ENCODE measurements around the gene UNC93A. TPM values are rescaled to one million over a fixed set of nuclear protein-coding genes. Genes with fewer than 3 reads are reported as not detected.
"Not testable (repeated sequence)": the region's sequence is repeated elsewhere in the genome, so short reads cannot be mapped to it uniquely, and the experiment has no call there.

UNC93A gene
- total RNA-seq, 4 donors from 2014 or later: 38.0 to 111 (median 76.1) TPM

DNA sequence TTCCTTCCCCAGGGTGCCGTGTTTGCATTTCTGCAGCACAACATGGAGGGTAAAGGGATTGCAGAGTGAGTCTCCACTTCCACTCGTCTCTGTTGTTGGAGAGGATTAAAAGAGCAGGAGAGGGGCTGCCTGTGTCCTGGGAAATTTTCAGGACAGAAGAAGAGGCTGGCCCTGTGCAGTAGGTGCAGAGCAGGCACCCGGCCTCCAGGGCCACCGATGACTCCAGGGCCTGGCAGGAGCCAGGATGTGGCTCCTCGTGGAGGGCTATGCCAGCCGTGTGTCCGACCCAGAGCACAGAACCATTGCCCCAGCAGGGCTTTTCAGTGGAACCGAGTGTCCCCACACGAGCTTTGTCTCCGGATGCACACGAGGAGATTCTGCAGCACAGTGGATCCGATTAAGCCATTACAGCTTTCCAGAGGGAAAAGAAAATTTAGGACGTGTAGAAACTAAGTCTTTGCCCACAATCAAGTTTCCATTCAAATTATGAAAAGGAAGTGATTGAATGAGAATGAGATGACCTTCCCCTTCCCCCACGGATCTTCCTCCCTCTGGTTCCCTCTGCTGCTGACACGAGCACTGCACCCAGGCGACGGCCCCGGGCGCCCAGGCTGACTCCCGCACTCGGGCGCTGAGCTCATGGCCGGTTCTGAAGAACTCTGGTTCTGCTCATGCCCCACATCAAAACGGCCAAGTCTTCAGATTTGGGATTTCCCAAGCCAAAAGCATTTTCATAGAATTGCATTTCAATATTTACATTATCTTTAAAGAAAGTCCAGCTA is 43.1 kb upstream of the UNC93A start:
- no peak for DNase-seq (ENCODE audit: low spot score in 2 of 2)
- no peak overlapping the region for H3K4me3 ChIP-seq (ENCODE audit: low read depth, poor library complexity, severe bottlenecking)
- no peak for TF ChIP-seq POLR2A (IDR thresholded peaks at IDR 0.05)
- TF ChIP-seq, protein P1, sequence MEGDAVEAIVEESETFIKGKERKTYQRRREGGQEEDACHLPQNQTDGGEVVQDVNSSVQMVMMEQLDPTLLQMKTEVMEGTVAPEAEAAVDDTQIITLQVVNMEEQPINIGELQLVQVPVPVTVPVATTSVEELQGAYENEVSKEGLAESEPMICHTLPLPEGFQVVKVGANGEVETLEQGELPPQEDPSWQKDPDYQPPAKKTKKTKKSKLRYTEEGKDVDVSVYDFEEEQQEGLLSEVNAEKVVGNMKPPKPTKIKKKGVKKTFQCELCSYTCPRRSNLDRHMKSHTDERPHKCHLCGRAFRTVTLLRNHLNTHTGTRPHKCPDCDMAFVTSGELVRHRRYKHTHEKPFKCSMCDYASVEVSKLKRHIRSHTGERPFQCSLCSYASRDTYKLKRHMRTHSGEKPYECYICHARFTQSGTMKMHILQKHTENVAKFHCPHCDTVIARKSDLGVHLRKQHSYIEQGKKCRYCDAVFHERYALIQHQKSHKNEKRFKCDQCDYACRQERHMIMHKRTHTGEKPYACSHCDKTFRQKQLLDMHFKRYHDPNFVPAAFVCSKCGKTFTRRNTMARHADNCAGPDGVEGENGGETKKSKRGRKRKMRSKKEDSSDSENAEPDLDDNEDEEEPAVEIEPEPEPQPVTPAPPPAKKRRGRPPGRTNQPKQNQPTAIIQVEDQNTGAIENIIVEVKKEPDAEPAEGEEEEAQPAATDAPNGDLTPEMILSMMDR (IDR thresholded peaks at IDR 0.05): no peak
- WGBS, 2 donors: 73 to 74% methylated on average over 21 to 24 of the region's 24 CpGs
- intact Hi-C loops (cut with DNase I; ENCODE audit: low total_unique reads): no loop called here

DNA sequence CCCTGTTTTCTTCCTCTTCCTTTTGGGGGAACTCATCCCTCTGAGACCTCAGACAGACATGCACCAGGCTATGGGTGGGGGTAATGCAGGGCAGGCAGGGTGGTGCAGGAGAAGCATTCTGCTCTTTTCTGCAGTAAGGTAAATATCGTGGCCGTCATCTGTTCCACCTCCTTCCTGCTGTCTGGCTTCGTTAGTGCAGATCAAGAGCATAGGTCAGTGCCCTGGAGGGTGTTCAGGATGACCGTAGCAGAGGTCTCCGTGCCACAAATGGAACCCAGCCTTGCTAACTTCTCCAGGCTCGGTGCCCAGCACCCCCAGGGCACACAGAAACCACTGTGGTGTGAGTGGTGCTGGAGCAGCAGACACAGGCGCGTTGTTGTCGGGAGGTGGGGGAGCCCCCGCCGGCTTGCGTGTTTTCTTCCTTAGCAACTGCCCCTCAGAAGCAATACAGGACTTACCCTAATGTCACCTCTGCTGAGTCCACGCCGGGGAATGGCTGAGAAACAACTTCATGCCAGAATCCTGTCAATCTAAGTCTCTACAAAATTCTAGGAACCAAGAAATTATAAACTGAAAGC is 42.1 kb upstream of the UNC93A start:
- H3K4me3 ChIP-seq (ENCODE audit: low read depth, poor library complexity, severe bottlenecking); DNase-seq (ENCODE audit: low spot score in 2 of 2); intact Hi-C loops (cut with DNase I; ENCODE audit: low total_unique reads): not testable (repeated sequence)
- WGBS, 2 donors: 56 to 62% methylated on average over 14 of the region's 14 CpGs

DNA sequence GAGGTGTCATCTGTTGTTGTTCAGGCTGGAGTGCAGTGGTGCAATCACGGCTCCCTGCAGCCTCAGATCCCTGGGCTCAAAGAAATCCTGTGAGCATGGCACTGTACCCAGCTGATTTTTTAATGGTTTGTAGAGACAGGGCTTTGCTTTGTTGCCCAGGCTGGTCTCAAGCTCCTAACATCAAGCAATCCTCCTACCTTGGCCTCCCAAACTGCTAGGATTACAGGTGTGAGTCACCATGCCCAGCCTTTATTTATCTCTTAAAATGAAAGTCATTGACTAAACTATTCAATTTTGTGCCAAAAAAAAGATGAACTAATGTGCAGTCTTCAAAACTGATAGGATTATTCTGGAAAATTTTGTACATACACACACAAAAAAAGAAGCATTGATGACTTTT is 38.8 kb upstream of the UNC93A start:
- TF ChIP-seq POLR2A (IDR thresholded peaks at IDR 0.05): no peak
- TF ChIP-seq, protein P1 (IDR thresholded peaks at IDR 0.05): no peak
- no peak for DNase-seq (ENCODE audit: low spot score in 2 of 2)
- intact Hi-C loops (cut with DNase I; ENCODE audit: low total_unique reads): no loop called here
- WGBS, 2 donors: 88 to 91% methylated on average over 1 of the region's 1 CpG
- H3K4me3 ChIP-seq (ENCODE audit: low read depth, poor library complexity, severe bottlenecking): no peak overlapping the region

DNA sequence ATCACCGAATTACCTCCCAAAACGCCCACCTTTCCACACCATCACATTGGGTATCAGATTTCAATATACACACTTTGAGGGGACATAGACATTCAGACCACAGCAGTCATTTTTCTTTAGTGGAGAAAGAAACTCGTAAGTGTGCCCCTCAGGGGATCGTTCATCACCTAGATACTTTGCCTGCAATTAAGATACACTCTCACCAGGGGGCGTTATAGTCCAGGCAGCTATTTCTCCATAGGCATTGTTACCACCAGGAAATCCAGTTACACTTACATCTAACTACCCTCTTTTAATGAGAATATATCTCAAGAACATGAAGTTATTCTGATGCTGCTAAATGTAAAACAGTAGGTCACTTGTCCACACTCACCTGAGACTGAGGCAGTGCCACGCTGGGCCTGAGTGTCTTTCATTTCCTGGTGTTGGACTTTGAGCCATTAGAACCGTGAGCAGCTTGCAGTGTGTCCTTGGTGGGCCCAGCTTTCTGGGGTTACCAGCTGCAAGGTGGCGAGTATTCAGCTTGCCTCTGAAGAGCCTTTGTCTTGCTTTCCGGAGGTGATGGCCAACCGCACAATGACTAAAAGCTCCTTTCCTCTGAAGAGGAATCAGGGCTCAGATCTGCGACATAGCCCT is 35.1 kb upstream of the UNC93A start:
- 82 to 87% methylated on average over 11 of the region's 11 CpGs for WGBS, 2 donors
- H3K4me3 ChIP-seq (ENCODE audit: low read depth, poor library complexity, severe bottlenecking): no peak overlapping the region
- no peak for DNase-seq (ENCODE audit: low spot score in 2 of 2)
- TF ChIP-seq, protein P1 (IDR thresholded peaks at IDR 0.05): no peak
- no peak for TF ChIP-seq POLR2A (IDR thresholded peaks at IDR 0.05)
- intact Hi-C loops (cut with DNase I; ENCODE audit: low total_unique reads): no loop called here

DNA sequence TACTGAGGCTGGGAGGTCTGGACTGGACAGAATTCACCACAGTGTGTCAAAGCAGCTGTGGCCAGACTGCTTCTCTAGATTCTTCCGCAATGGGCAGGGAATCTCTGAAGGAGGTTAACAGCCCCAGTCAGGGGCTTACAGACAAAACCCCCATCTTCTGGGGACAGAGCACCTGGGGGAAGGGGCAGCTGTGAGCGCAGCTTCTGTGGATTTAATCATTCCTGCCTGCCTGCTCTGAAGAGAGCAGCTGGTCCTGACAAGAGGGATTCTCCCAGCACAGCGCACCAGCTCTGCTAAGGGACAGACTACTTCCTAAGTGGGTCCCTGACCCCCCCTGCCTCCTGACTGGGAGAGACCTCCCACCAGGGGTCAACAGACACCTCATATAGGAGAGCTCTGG is 32.5 kb upstream of the UNC93A start:
- TF ChIP-seq POLR2A (IDR thresholded peaks at IDR 0.05): no peak
- TF ChIP-seq, protein P1 (IDR thresholded peaks at IDR 0.05): no peak
- 87 to 93% methylated on average over 3 of the region's 3 CpGs for WGBS, 2 donors
- intact Hi-C loops (cut with DNase I; ENCODE audit: low total_unique reads): no loop called here

DNA sequence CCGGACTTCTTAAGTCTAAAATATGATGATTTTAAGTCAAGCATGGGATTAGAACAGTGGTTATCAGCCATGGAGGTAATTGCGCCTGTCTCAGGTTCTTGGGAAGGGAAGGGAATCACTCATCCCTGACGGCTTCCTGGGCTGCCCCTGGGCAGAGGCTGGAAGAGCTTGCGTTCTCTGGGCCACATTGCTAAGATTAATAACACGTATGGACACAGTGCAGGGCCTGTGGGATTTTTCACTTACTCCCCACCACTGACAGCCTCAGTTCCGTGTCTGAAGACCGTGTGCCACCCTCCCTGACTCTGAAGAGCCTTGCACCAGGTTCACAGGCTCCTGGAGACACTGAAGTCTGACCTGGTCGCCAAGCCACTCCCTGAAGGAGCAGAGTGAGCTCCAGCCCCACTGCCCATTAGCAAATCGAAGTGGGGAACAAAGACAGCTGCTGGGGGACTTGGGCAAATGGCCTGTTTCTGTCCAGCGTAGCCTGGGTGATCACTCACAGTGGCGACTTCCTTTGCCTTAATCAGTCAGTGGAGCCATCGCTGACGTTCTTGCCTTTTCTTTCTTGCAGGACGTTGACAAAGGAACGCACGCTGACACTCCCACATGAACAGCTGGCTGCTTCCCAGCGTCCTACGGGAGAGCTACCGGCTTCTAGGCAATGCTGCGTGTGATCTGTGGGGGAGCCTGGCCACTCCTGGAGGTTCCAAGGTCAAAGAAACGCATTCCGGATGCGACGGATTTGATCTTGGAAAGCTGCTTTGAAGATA is 24.9 kb upstream of the UNC93A start:
- intact Hi-C loops (cut with DNase I; ENCODE audit: low total_unique reads); DNase-seq (ENCODE audit: low spot score in 2 of 2); H3K4me3 ChIP-seq (ENCODE audit: low read depth, poor library complexity, severe bottlenecking): not testable (repeated sequence)
- WGBS, 2 donors: 48 to 71% methylated on average over 3 to 19 of the region's 24 CpGs

More for the DNA sequence above, 32.5 kb upstream of the UNC93A start:
- H3K4me3 ChIP-seq (ENCODE audit: low read depth, poor library complexity, severe bottlenecking): no peak overlapping the region
- no peak for DNase-seq (ENCODE audit: low spot score in 2 of 2)
